Mesenchymal stem cell (in vitro differentiated cells and primary cell): Measurements from ENCODE around the gene REEP1.

Experiments used
- DNase-seq: peaks from one replicate; pipeline ENCODE4 v3.0.0-alpha.2; 2013
- H2AFZ ChIP-seq: one replicate; pipeline ENCODE4 v1.6.1; 2013; ENCODE audit warnings: low read depth, mild to moderate bottlenecking, control low read depth, inconsistent platforms, low read length, moderate library complexity
- H2AK5ac ChIP-seq: 2 replicates; pipeline ENCODE4 v1.6.1; 2013; ENCODE audit warnings: low read length, moderate library complexity, mild to moderate bottlenecking, inconsistent platforms; ENCODE audit not compliant: severe bottlenecking
- H2BK120ac ChIP-seq: one replicate; pipeline ENCODE4 v1.6.1; 2013; ENCODE audit warnings: low read depth, mild to moderate bottlenecking, inconsistent platforms, low read length, moderate library complexity
- H2BK12ac ChIP-seq, 2 experiments: one replicate each; pipeline ENCODE4 v1.6.1; 2013; ENCODE audit warnings: inconsistent platforms in 2 of 2, low read length in 2 of 2, mild to moderate bottlenecking in 2 of 2, moderate library complexity in 2 of 2, control low read depth in 1 of 2
- H2BK15ac ChIP-seq: one replicate; pipeline ENCODE4 v1.6.1; 2013; ENCODE audit warnings: mild to moderate bottlenecking, low read depth, inconsistent platforms; ENCODE audit not compliant: poor library complexity, severe bottlenecking
- H2BK5ac ChIP-seq: 2 replicates; pipeline ENCODE4 v1.6.1; 2013; ENCODE audit warnings: low read depth, mild to moderate bottlenecking, low read length, control low read depth, inconsistent platforms; ENCODE audit not compliant: poor library complexity, severe bottlenecking
- H3K14ac ChIP-seq, 2 experiments: one replicate each; pipeline ENCODE4 v1.6.1; 2013; ENCODE audit warnings: inconsistent platforms in 2 of 2, low read length in 2 of 2, control low read depth in 1 of 2, mild to moderate bottlenecking in 1 of 2, moderate library complexity in 1 of 2
- H3K18ac ChIP-seq, 2 experiments: one replicate each; pipeline ENCODE4 v1.6.1; 2013; ENCODE audit warnings: inconsistent platforms in 2 of 2, low read length in 2 of 2, control low read depth in 1 of 2, low read depth in 1 of 2, mild to moderate bottlenecking in 1 of 2
- H3K23ac ChIP-seq, 2 experiments: one replicate each; pipeline ENCODE4 v1.6.1; 2013; ENCODE audit warnings: inconsistent platforms in 2 of 2, low read length in 2 of 2, mild to moderate bottlenecking in 2 of 2, moderate library complexity in 2 of 2, control low read depth in 1 of 2
- H3K27ac ChIP-seq: 2 replicates; pipeline ENCODE4 v1.5.1; 2013; ENCODE audit warnings: mild to moderate bottlenecking, moderate library complexity, low read length, control low read depth, inconsistent platforms; ENCODE audit not compliant: poor library complexity, severe bottlenecking
- H3K27me3 ChIP-seq, 2 experiments: 2 replicates each; pipeline versions ENCODE4 v1.6.1 to v1.7.0; 2013; ENCODE audit warnings: low read length in 2 of 2, mild to moderate bottlenecking in 2 of 2, moderate library complexity in 2 of 2, control low read depth in 1 of 2, inconsistent platforms in 1 of 2; ENCODE audit not compliant: control insufficient read depth in 1 of 2, insufficient read depth in 1 of 2
- H3K36me3 ChIP-seq, 2 experiments: 2 replicates each; pipeline versions ENCODE4 v1.6.1 to v1.7.0; 2013; ENCODE audit warnings: low read length in 2 of 2, control low read depth in 1 of 2, inconsistent platforms in 1 of 2, low read depth in 1 of 2, mild to moderate bottlenecking in 1 of 2; ENCODE audit not compliant: insufficient read depth in 2 of 2, control insufficient read depth in 1 of 2
- H3K4ac ChIP-seq, 2 experiments: one replicate each; pipeline ENCODE4 v1.6.1; 2013; ENCODE audit warnings: inconsistent platforms in 2 of 2, low read length in 2 of 2, mild to moderate bottlenecking in 2 of 2, moderate library complexity in 2 of 2, control low read depth in 1 of 2, low read depth in 1 of 2
- H3K4me1 ChIP-seq: 2 replicates; pipeline ENCODE4 v1.6.1; 2013; ENCODE audit warnings: low read depth, low read length, control low read depth; ENCODE audit not compliant: control insufficient read depth, insufficient read depth
- H3K4me2 ChIP-seq: 2 replicates; pipeline ENCODE4 v1.6.1; 2013; ENCODE audit warnings: low read length, mild to moderate bottlenecking, inconsistent platforms; ENCODE audit not compliant: poor library complexity, severe bottlenecking
- H3K4me3 ChIP-seq, 2 experiments: 2 replicates each; pipeline versions ENCODE4 v1.5.1 to v1.7.0; 2013; ENCODE audit warnings: low read length in 2 of 2, mild to moderate bottlenecking in 2 of 2, control low read depth in 1 of 2, low read depth in 1 of 2; ENCODE audit not compliant: insufficient read depth in 1 of 2
- H3K79me1 ChIP-seq: replicated peaks from 2 replicates; pipeline ENCODE4 v1.6.1; 2013; ENCODE audit warnings: mild to moderate bottlenecking, control low read depth, low read length, inconsistent platforms; ENCODE audit not compliant: poor library complexity, severe bottlenecking
- H3K9ac ChIP-seq: 2 replicates; pipeline ENCODE4 v1.7.0; 2013; ENCODE audit warnings: mild to moderate bottlenecking, low read length, moderate library complexity
- H3K9me3 ChIP-seq: 2 replicates; pipeline ENCODE4 v1.7.0; 2013; ENCODE audit warnings: mild to moderate bottlenecking, low read length; ENCODE audit not compliant: control insufficient read depth
- H4K8ac ChIP-seq: one replicate; pipeline ENCODE4 v1.6.1; 2013; ENCODE audit warnings: inconsistent platforms, mild to moderate bottlenecking, low read length, moderate library complexity
- H4K91ac ChIP-seq: one replicate; pipeline ENCODE4 v1.6.1; 2013; ENCODE audit warnings: mild to moderate bottlenecking, low read length, inconsistent platforms
- WGBS: methylation state at CpG from one replicate; pipeline ENCODE4 v1.1.7; 2013; ENCODE audit warnings: mixed read lengths; 5-methylcytosine and 5-hydroxymethylcytosine counted together

REEP1 gene

GRCh38 chr2:86243272-86243671, 94.2 kb downstream of the REEP1 start:
- Histone ChIP-seq H2BK15ac (no peak overlapping the region), H3K23ac (no peak overlapping the region), H3K27ac (no peak overlapping the region), H2BK120ac (no peak overlapping the region), H3K4me3 (no peak overlapping the region), H3K18ac (no peak overlapping the region), H2BK12ac (no peak overlapping the region), H3K79me1 (no peaks in the 10 kb centered on the region), H3K36me3 (no peaks in the 10 kb centered on the region), H3K27me3 (peaks cover 28 to 45% of the 10 kb centered on the region in 2 experiments), H2BK5ac (no peak overlapping the region), H2AFZ (no peak overlapping the region), H3K9me3 (no peaks in the 10 kb centered on the region), H2AK5ac (no peak overlapping the region), H4K91ac (no peak overlapping the region), H3K4me2 (no peak overlapping the region), H3K4me1 (no peaks in the 10 kb centered on the region), H3K4ac (no peak overlapping the region), H3K9ac (no peak overlapping the region), H4K8ac (no peak overlapping the region), H3K14ac (no peak overlapping the region)
- no peak for DNase-seq
- 83% methylated on average over 6 of the region's 6 CpGs for WGBS

- no peak overlapping the region for H3K27ac ChIP-seq
- no peak overlapping the region for H4K8ac ChIP-seq
- H3K18ac ChIP-seq = no peak overlapping the region
- H3K4me1 ChIP-seq = no peaks in the 10 kb centered on the region
- no peak overlapping the region for H2AFZ ChIP-seq
- H3K9me3 ChIP-seq = no peaks in the 10 kb centered on the region
- H3K9ac ChIP-seq = no peak overlapping the region
- DNase-seq = no peak
- peaks cover 28 to 47% of the 10 kb centered on the region in 2 experiments for H3K27me3 ChIP-seq
- H2BK15ac ChIP-seq = no peak overlapping the region
- H3K79me1 ChIP-seq = no peaks in the 10 kb centered on the region
- H3K14ac ChIP-seq = no peak overlapping the region
- H3K36me3 ChIP-seq = no peaks in the 10 kb centered on the region
- no peak overlapping the region for H2BK12ac ChIP-seq
- no peak overlapping the region for H4K91ac ChIP-seq
- WGBS = 81% methylated on average over 6 of the region's 6 CpGs
- H2BK120ac ChIP-seq = no peak overlapping the region
- H3K4ac ChIP-seq = no peak overlapping the region
- no peak overlapping the region for H3K23ac ChIP-seq
- no peak overlapping the region for H3K4me3 ChIP-seq
- H3K4me2 ChIP-seq = no peak overlapping the region
- no peak overlapping the region for H2AK5ac ChIP-seq
- no peak overlapping the region for H2BK5ac ChIP-seq
Observed at GRCh38 chr2:86241611-86242010, 95.8 kb downstream of the REEP1 start.

DNA sequence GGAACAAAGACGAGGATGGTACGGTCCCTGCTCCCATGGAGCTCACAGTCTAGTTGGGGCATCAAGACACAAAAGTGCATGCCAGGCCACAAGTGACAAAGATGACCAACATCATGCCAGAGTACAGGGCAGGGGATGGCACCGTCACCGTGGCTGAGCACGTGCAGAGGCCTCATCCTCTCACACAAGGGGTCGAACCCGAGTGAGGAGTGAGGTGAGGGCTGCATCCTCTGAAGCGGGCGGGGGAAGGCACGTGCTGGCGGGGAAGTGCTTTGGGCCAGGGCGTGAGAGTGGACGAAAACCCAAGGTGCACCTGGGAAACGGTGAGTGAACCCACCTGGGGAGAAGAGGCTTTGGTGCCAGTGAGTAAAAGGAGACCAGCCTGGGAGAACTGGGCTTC, 97.2 kb downstream of the REEP1 start:
- 86% methylated on average over 14 of the region's 14 CpGs for WGBS
- Histone ChIP-seq H3K18ac (no peak overlapping the region), H3K4me3 (no peak overlapping the region), H4K8ac (no peak overlapping the region), H3K27me3 (peaks cover 28 to 47% of the 10 kb centered on the region in 2 experiments), H2BK12ac (no peak overlapping the region), H3K4me1 (no peaks in the 10 kb centered on the region), H2BK5ac (no peak overlapping the region), H2BK15ac (no peak overlapping the region), H4K91ac (no peak overlapping the region), H3K36me3 (no peaks in the 10 kb centered on the region), H3K4ac (no peak overlapping the region), H3K27ac (no peak overlapping the region), H2AK5ac (no peak overlapping the region), H2AFZ (no peak overlapping the region), H3K79me1 (no peaks in the 10 kb centered on the region), H3K23ac (no peak overlapping the region), H3K14ac (peak overlapping the region in 1 of 2 experiments; percentile 0), H2BK120ac (no peak overlapping the region), H3K9me3 (no peaks in the 10 kb centered on the region), H3K9ac (no peak overlapping the region), H3K4me2 (no peak overlapping the region)
- DNase-seq = no peak

DNA sequence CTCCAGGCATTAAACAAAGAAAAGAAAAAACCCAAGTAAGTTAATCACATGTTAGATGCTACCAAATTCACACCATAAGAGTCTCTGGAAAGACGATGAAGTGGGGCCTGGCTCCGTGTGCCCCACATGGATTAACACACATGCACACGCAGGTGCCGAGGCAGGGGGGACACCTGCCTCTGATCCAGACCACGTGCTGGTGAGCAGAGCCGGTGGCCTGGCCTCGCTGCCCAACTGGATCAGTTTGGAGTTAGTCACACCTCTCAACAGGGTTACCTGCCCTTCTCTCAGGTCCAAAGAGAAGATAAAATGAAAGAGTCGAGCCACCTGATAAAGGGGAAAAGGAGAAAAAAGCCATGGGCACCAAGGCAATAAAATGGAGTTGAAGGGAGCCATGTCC, 97.7 kb downstream of the REEP1 start:
- WGBS = 93% methylated on average over 6 of the region's 8 CpGs
- no peak overlapping the region for H2BK15ac ChIP-seq
- no peak overlapping the region for H3K4me3 ChIP-seq
- no peak for DNase-seq
- no peak overlapping the region for H3K18ac ChIP-seq
- H3K36me3 ChIP-seq = no peaks in the 10 kb centered on the region
- no peak overlapping the region for H2BK120ac ChIP-seq
- H2BK5ac ChIP-seq = no peak overlapping the region
- H3K27me3 ChIP-seq = peaks cover 28 to 47% of the 10 kb centered on the region in 2 experiments
- H3K9me3 ChIP-seq = no peaks in the 10 kb centered on the region
- no peak overlapping the region for H2BK12ac ChIP-seq
- no peak overlapping the region for H4K91ac ChIP-seq
- H3K14ac ChIP-seq = no peak overlapping the region
- H3K4me1 ChIP-seq = no peaks in the 10 kb centered on the region
- H3K4me2 ChIP-seq = no peak overlapping the region
- no peaks in the 10 kb centered on the region for H3K79me1 ChIP-seq
- no peak overlapping the region for H3K9ac ChIP-seq
- H2AK5ac ChIP-seq = no peak overlapping the region
- no peak overlapping the region for H2AFZ ChIP-seq
- H3K4ac ChIP-seq = no peak overlapping the region
- H3K23ac ChIP-seq = no peak overlapping the region
- no peak overlapping the region for H4K8ac ChIP-seq
- no peak overlapping the region for H3K27ac ChIP-seq
